Mammary epithelial cell (primary cell): ENCODE measurements around the gene PPP1R10.

Source experiments
- EZH2 ChIP-seq: IDR thresholded peaks from 2 replicates; pipeline ENCODE4 v1.6.1; 2012; ENCODE audit warnings: low read length, inconsistent platforms, borderline replicate concordance
- TF ChIP-seq, protein P1 (sequence below), 2 donors: IDR thresholded peaks in 1 of 2; conservative IDR thresholded peaks in 1 of 2; 2 replicates each; pipeline ENCODE4 v1.5.1; 2011 to 2012; ENCODE audit warnings: inconsistent platforms in 2 of 2, low read length in 2 of 2, mild to moderate bottlenecking in 2 of 2, control low read depth in 1 of 2, low read depth in 1 of 2; ENCODE audit not compliant: insufficient read depth in 1 of 2; ENCODE audit errors: extremely low read depth in 1 of 2

DNA sequence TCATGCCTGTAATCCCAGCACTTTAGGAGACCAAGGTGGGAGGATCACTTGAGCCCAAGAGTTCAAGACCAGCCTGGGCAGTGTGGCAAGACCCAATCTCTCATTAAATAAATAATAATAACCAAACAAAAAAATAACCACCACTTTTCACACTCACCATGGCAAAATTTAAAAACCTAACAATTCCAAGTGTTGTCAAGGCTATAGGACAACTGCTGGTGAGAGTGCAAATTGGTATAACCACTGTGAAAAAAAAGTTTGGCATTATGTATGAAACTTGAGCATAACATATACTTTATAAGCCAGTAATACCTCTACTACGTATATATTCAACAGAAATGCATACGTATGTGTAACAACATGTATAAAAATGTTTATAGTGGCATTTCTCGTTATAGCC, 56.1 kb downstream of the PPP1R10 start:
- TF ChIP-seq, protein P1, sequence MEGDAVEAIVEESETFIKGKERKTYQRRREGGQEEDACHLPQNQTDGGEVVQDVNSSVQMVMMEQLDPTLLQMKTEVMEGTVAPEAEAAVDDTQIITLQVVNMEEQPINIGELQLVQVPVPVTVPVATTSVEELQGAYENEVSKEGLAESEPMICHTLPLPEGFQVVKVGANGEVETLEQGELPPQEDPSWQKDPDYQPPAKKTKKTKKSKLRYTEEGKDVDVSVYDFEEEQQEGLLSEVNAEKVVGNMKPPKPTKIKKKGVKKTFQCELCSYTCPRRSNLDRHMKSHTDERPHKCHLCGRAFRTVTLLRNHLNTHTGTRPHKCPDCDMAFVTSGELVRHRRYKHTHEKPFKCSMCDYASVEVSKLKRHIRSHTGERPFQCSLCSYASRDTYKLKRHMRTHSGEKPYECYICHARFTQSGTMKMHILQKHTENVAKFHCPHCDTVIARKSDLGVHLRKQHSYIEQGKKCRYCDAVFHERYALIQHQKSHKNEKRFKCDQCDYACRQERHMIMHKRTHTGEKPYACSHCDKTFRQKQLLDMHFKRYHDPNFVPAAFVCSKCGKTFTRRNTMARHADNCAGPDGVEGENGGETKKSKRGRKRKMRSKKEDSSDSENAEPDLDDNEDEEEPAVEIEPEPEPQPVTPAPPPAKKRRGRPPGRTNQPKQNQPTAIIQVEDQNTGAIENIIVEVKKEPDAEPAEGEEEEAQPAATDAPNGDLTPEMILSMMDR (conservative IDR thresholded peaks at IDR 0.05 in 1 of 2, IDR thresholded peaks at IDR 0.05 in 1 of 2; ENCODE audit: extremely low read depth in 1 of 2, insufficient read depth in 1 of 2, low read depth in 1 of 2, low read length in 2 of 2), result no peak
- no peak for TF ChIP-seq EZH2
